H9 (cell line): Measurements from ENCODE around the gene MRPL21. TPM values are rescaled to one million over a fixed set of nuclear protein-coding genes. Genes with fewer than 3 reads are reported as not detected.

Source experiments
- DNase-seq: peaks from one replicate; pipeline ENCODE4 v3.0.0-alpha.2; 2017
- H2AFZ ChIP-seq: one replicate; pipeline ENCODE4 v1.6.1; 2013; ENCODE audit warnings: mild to moderate bottlenecking, low read length, control low read depth, moderate library complexity
- H2AK5ac ChIP-seq: 2 replicates; pipeline ENCODE4 v1.6.1; 2013; ENCODE audit warnings: low read length, control low read depth, mixed read lengths; ENCODE audit not compliant: insufficient read length
- H2BK120ac ChIP-seq: one replicate; pipeline ENCODE4 v1.6.1; 2013; ENCODE audit warnings: low read depth, mild to moderate bottlenecking, low read length, control low read depth, inconsistent platforms; ENCODE audit not compliant: poor library complexity, severe bottlenecking
- H2BK12ac ChIP-seq: 2 replicates; pipeline ENCODE4 v1.6.1; 2013; ENCODE audit warnings: low read length, control low read depth, mixed read lengths, low read depth; ENCODE audit not compliant: insufficient read length
- H2BK15ac ChIP-seq: 2 replicates; pipeline ENCODE4 v1.6.1; 2013; ENCODE audit warnings: low read depth, low read length, control low read depth
- H2BK20ac ChIP-seq: one replicate; pipeline ENCODE4 v1.6.1; 2013; ENCODE audit warnings: low read depth, mild to moderate bottlenecking, low read length, control low read depth, inconsistent platforms; ENCODE audit not compliant: poor library complexity, severe bottlenecking
- H2BK5ac ChIP-seq: 2 replicates; pipeline ENCODE4 v1.6.1; 2013; ENCODE audit warnings: low read length, control low read depth, mixed read lengths; ENCODE audit not compliant: insufficient read length
- H3K14ac ChIP-seq: 2 replicates; pipeline ENCODE4 v1.6.1; 2013; ENCODE audit warnings: low read length, control low read depth; ENCODE audit not compliant: insufficient read depth
- H3K18ac ChIP-seq: 2 replicates; pipeline ENCODE4 v1.6.1; 2013; ENCODE audit warnings: low read depth, mild to moderate bottlenecking, mixed read lengths, low read length, control low read depth; ENCODE audit not compliant: insufficient read length
- H3K23ac ChIP-seq: 2 replicates; pipeline ENCODE4 v1.6.1; 2013; ENCODE audit warnings: low read length, control low read depth, mixed read lengths, low read depth; ENCODE audit not compliant: insufficient read length
- H3K23me2 ChIP-seq: 2 replicates; pipeline ENCODE4 v1.6.1; 2013; ENCODE audit warnings: low read depth, mild to moderate bottlenecking, mixed read lengths, low read length, control low read depth; ENCODE audit not compliant: insufficient read length, poor library complexity, severe bottlenecking
- H3K27ac ChIP-seq: 2 replicates; pipeline ENCODE4 v1.5.1; 2013; ENCODE audit warnings: low read length, control low read depth, mixed read lengths, low read depth; ENCODE audit not compliant: insufficient read length
- H3K27me3 ChIP-seq: 2 replicates; pipeline ENCODE4 v1.6.1; 2013; ENCODE audit warnings: low read length, control low read depth, inconsistent platforms; ENCODE audit not compliant: insufficient read depth
- H3K4ac ChIP-seq: 2 replicates; pipeline ENCODE4 v1.6.1; 2013; ENCODE audit warnings: low read depth, mild to moderate bottlenecking, control low read depth, inconsistent platforms, low read length, moderate library complexity
- H3K4me1 ChIP-seq: 2 replicates; pipeline ENCODE4 v1.6.1; 2013; ENCODE audit warnings: low read length, control low read depth, inconsistent platforms; ENCODE audit not compliant: insufficient read depth
- H3K4me2 ChIP-seq: 2 replicates; pipeline ENCODE4 v1.6.1; 2013; ENCODE audit warnings: low read length, control low read depth, mixed read lengths; ENCODE audit not compliant: insufficient read length, insufficient read depth
- H3K56ac ChIP-seq: 2 replicates; pipeline ENCODE4 v1.6.1; 2013; ENCODE audit warnings: low read depth, mild to moderate bottlenecking, mixed read lengths, low read length, control low read depth; ENCODE audit not compliant: insufficient read length
- H3K79me1 ChIP-seq: 2 replicates; pipeline ENCODE4 v1.6.1; 2013; ENCODE audit warnings: low read depth, mild to moderate bottlenecking, moderate library complexity, low read length, control low read depth, inconsistent platforms; ENCODE audit not compliant: insufficient read depth, poor library complexity, severe bottlenecking
- H3K79me2 ChIP-seq: 2 replicates; pipeline ENCODE4 v1.6.1; 2013; ENCODE audit warnings: low read length, control low read depth, inconsistent platforms; ENCODE audit not compliant: insufficient read depth
- H3K9ac ChIP-seq: 2 replicates; pipeline ENCODE4 v1.6.1; 2013; ENCODE audit warnings: low read length, control low read depth, mixed read lengths; ENCODE audit not compliant: insufficient read length; ENCODE audit errors: extremely low read depth
- H3K9me3 ChIP-seq: one replicate; pipeline ENCODE4 v1.6.1; 2013; ENCODE audit warnings: low read depth, low read length, inconsistent platforms; ENCODE audit not compliant: control insufficient read depth
- H3T11ph ChIP-seq: one replicate; pipeline ENCODE4 v1.6.1; 2013; ENCODE audit warnings: mild to moderate bottlenecking, low read length, control low read depth, inconsistent platforms
- H4K20me1 ChIP-seq: one replicate; pipeline ENCODE4 v1.6.1; 2013; ENCODE audit not compliant: control insufficient read depth, insufficient read length, insufficient read depth
- H4K5ac ChIP-seq: 2 replicates; pipeline ENCODE4 v1.6.1; 2013; ENCODE audit warnings: low read depth, mild to moderate bottlenecking, mixed read lengths, low read length, control low read depth; ENCODE audit not compliant: insufficient read length
- H4K8ac ChIP-seq: replicated peaks from 2 replicates; pipeline ENCODE4 v1.6.1; 2013; ENCODE audit warnings: low read length, control low read depth, mixed read lengths, low read depth; ENCODE audit not compliant: insufficient read length
- H4K91ac ChIP-seq: 2 replicates; pipeline ENCODE4 v1.6.1; 2013; ENCODE audit warnings: low read depth, mild to moderate bottlenecking, moderate library complexity, mixed read lengths, low read length, control low read depth; ENCODE audit not compliant: insufficient read length
- H3K27ac Mint-ChIP-seq, 3 experiments: 2 replicates in 2 of 3; 3 replicates in 1 of 3; pipeline ENCODE4 v1.8.0; 2020 to 2021; ENCODE audit warnings: mixed read lengths in 3 of 3, mild to moderate bottlenecking in 1 of 3, moderate library complexity in 1 of 3
- H3K27me3 Mint-ChIP-seq: 2 replicates; pipeline ENCODE4 v1.8.0; 2021; ENCODE audit warnings: low read depth, mild to moderate bottlenecking, moderate library complexity, mixed read lengths
- H3K36me3 Mint-ChIP-seq, 3 experiments: 2 replicates in 2 of 3; 3 replicates in 1 of 3; pipeline ENCODE4 v1.8.0; 2020 to 2021; ENCODE audit warnings: low read depth in 3 of 3, mixed read lengths in 3 of 3; ENCODE audit not compliant: insufficient read depth in 1 of 3
- H3K4me1 Mint-ChIP-seq, 2 experiments: 2 replicates each; pipeline ENCODE4 v1.8.0; 2020; ENCODE audit warnings: mixed read lengths in 2 of 2
- H3K4me3 Mint-ChIP-seq, 2 experiments: 2 replicates in 1 of 2; 3 replicates in 1 of 2; pipeline ENCODE4 v1.8.0; 2020 to 2021; ENCODE audit warnings: mild to moderate bottlenecking in 2 of 2, mixed read lengths in 2 of 2, moderate library complexity in 1 of 2
- H3K9me3 Mint-ChIP-seq, 2 experiments: 2 replicates in 1 of 2; 3 replicates in 1 of 2; pipeline ENCODE4 v1.8.0; 2020; ENCODE audit warnings: mild to moderate bottlenecking in 2 of 2, mixed read lengths in 2 of 2, moderate library complexity in 1 of 2
- WGBS: extraction: QIAGEN DNeasy Blood & Tissue Kit; methylation state at CpG from one replicate; pipeline ENCODE4 v1.1.7; 2013; ENCODE audit warnings: missing lambda C conversion rate, low lambda C conversion rate, mixed read lengths; ENCODE audit not compliant: insufficient read length; ENCODE audit errors: extremely low coverage; 5-methylcytosine and 5-hydroxymethylcytosine counted together
- total RNA-seq: library from RNA; stranded (reverse); gene quantifications from 2 replicates; pipeline ENCODE4 v1.2.1, GENCODE V29; 2021
- TF ChIP-seq, protein P1 (sequence below): fragments of 200-600 bp; sonication (generic); conservative IDR thresholded peaks from 3 replicates; pipeline ENCODE4 v1.8.0; 2021; ENCODE audit warnings: antibody characterized with exemption, mild to moderate bottlenecking

MRPL21 gene
- total RNA-seq, 1 experiment from 2014 or later: 91.5 TPM

DNA sequence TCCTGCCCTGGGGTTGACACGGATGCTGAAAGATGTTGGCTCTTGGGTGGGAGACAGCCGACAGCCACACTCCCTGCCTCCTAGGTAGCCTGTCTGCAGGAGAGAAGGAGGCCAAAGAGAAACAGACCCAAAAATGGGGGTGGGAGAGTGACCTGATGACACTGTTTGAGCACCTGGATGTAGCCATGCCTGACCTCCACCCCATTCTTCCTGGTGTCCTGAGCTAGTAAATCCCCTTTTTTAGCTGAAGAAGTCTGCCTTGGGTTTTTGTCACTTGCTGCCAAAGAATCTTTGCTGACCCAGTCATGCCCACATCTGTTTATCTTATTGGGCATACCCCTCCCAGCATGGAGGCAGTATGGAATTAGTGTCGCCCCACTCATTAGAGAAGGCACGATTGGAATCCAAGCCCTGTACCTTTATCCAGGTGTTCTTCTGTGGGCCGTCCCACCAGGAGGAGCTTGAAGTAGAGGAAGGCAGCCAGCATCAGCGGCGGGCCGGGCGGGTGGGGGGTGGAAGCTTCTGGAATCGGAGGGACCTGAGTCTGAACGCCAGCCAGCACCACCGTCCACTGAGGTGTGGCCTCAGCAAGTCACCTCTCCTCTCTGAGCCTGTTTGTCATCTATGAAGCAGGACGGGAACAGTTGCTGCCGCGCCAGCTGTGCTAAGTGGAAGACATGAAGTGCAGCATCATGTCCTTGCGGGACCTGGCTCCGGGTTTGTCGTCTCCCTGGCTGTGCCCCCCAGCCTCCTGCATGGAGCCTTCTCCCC, 37.9 kb upstream of the MRPL21 start:
- Histone ChIP-seq H3K27ac (no peak overlapping the region), H4K91ac (no peak overlapping the region)
- H3K27ac Mint-ChIP-seq: 0 out of 7 replicates have a peak overlapping the region, but pooled peaks of 1 of the 3 experiments have one; percentile 70

More for the DNA sequence above, 37.9 kb upstream of the MRPL21 start:
- no peak overlapping the region for H3K4me3 Mint-ChIP-seq
- no peaks in the 10 kb centered on the region for H3K79me1 ChIP-seq
- H3K18ac ChIP-seq: no peak overlapping the region
- H3K23ac ChIP-seq: no peak overlapping the region
- H3T11ph ChIP-seq: no peak overlapping the region
- H4K20me1 ChIP-seq: no peaks in the 10 kb centered on the region
- no peak overlapping the region for H4K5ac ChIP-seq
- H2BK5ac ChIP-seq: no peak overlapping the region
- H3K9ac ChIP-seq: no peak overlapping the region
- no peak overlapping the region for H2BK20ac ChIP-seq
- H2BK15ac ChIP-seq: no peak overlapping the region
- H3K14ac ChIP-seq: no peak overlapping the region
- no peaks in the 10 kb centered on the region for H3K9me3 Mint-ChIP-seq
- no peak overlapping the region for H2BK120ac ChIP-seq
- no peak overlapping the region for H3K4ac ChIP-seq
- no peaks in the 10 kb centered on the region for H3K27me3 ChIP-seq
- no peak overlapping the region for H4K8ac ChIP-seq
- no CpG with 5 or more reads among the region's 18 CpGs for WGBS
- H3K4me1 Mint-ChIP-seq: peaks cover 3 to 4% of the 10 kb centered on the region in 2 experiments; a peak in 2 of 4 replicates
- H3K56ac ChIP-seq: no peak overlapping the region
- no peaks in the 10 kb centered on the region for H3K23me2 ChIP-seq
- DNase-seq: no peak
- no peak overlapping the region for H3K4me2 ChIP-seq
- no peak overlapping the region for H2BK12ac ChIP-seq
- no peak overlapping the region for H2AK5ac ChIP-seq
- no peaks in the 10 kb centered on the region; the same call in 1 of the 2 replicates for H3K27me3 Mint-ChIP-seq
- no peaks in the 10 kb centered on the region for H3K4me1 ChIP-seq
- no peak overlapping the region for H2AFZ ChIP-seq
- peaks cover 0 to 29% (median 24%) of the 10 kb centered on the region in 3 experiments; a peak in 5 of 7 replicates for H3K36me3 Mint-ChIP-seq
- TF ChIP-seq, protein P1, sequence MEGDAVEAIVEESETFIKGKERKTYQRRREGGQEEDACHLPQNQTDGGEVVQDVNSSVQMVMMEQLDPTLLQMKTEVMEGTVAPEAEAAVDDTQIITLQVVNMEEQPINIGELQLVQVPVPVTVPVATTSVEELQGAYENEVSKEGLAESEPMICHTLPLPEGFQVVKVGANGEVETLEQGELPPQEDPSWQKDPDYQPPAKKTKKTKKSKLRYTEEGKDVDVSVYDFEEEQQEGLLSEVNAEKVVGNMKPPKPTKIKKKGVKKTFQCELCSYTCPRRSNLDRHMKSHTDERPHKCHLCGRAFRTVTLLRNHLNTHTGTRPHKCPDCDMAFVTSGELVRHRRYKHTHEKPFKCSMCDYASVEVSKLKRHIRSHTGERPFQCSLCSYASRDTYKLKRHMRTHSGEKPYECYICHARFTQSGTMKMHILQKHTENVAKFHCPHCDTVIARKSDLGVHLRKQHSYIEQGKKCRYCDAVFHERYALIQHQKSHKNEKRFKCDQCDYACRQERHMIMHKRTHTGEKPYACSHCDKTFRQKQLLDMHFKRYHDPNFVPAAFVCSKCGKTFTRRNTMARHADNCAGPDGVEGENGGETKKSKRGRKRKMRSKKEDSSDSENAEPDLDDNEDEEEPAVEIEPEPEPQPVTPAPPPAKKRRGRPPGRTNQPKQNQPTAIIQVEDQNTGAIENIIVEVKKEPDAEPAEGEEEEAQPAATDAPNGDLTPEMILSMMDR: no peak
- no peaks in the 10 kb centered on the region for H3K79me2 ChIP-seq
- no peaks in the 10 kb centered on the region for H3K9me3 ChIP-seq
